Fibroblast of pulmonary artery (primary cell): Measurements from ENCODE around the gene CNTN3.
A peak's percentile ranks its signal among the peaks of the same experiment; 100 is the strongest.

Experiments
- DNase-seq: peaks from one replicate; pipeline ENCODE4 v3.0.0-alpha.2; 2010; ENCODE audit warnings: low read depth
- H3K4me3 ChIP-seq: replicated peaks from 2 replicates; pipeline ENCODE4 v1.5.1; 2011; ENCODE audit warnings: low read depth, mild to moderate bottlenecking, control low read depth, low read length, moderate library complexity
- TF ChIP-seq, protein P1 (sequence below): IDR thresholded peaks from 2 replicates; pipeline ENCODE4 v1.5.1; 2011; ENCODE audit warnings: mild to moderate bottlenecking, control low read depth, low read length, inconsistent platforms; ENCODE audit errors: missing control alignments

The CNTN3 gene

DNA sequence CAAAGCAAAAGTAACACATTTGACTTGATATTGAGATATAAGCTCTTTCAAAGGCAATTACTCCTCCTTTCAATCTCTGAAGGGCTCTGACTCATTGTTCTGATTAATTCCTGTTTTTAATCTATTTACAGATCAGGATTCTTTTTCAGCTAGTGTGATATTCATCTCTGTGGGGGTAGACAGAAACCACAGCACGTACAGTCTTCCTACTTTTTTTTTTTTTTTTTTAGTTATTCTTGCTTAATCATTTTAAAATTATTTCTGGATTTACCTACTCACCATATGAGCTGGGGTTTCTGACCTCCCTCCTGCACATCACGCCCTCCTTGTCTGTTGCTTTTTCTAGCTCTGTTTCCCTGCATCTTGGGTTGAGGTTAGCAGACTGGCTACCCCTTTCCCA is 1.4 kb downstream of the CNTN3 start:
- TF ChIP-seq, protein P1, sequence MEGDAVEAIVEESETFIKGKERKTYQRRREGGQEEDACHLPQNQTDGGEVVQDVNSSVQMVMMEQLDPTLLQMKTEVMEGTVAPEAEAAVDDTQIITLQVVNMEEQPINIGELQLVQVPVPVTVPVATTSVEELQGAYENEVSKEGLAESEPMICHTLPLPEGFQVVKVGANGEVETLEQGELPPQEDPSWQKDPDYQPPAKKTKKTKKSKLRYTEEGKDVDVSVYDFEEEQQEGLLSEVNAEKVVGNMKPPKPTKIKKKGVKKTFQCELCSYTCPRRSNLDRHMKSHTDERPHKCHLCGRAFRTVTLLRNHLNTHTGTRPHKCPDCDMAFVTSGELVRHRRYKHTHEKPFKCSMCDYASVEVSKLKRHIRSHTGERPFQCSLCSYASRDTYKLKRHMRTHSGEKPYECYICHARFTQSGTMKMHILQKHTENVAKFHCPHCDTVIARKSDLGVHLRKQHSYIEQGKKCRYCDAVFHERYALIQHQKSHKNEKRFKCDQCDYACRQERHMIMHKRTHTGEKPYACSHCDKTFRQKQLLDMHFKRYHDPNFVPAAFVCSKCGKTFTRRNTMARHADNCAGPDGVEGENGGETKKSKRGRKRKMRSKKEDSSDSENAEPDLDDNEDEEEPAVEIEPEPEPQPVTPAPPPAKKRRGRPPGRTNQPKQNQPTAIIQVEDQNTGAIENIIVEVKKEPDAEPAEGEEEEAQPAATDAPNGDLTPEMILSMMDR = no peak
- H3K4me3 ChIP-seq = peak overlapping the region; percentile 60
- no peak for DNase-seq

DNA sequence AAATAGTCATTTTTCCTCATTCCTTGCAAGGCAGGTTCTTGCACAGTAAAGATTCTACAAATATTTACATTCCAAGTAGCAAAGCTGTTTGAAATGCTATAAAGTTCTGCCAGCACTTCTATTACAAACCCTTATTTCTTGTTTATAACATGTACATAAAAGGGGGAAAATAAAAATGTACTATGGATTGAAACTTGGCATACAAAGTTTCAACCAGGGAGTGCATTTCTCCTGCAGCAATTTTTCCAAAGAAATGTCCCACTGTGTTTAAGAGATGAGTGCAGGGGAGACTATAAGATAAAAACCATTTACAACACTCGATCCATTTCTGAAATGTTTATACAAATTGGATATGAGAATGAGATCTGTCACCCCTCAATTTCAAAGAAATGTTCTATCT is 3.3 kb downstream of the CNTN3 start:
- no peak overlapping the region for H3K4me3 ChIP-seq
- no peak for DNase-seq
- TF ChIP-seq, protein P1 = no peak

DNA sequence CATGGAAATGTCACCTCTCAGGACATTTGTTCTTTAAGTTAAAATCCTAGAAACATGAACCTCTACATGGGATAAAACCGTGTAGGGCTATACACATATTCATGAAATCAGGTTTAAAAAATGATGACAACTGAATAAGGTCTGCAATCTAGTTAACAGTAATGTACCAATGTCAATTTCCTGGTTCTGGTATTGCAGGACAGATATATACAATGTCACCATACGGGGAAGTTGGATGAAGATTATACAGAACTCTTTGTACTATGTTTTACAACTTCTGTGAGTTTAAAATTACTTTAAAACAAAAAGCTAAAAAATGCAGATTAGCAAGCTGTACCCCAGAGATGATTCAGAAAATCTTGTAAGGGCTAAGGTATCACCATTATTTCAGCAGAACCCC is 6.7 kb downstream of the CNTN3 start:
- TF ChIP-seq, protein P1 = no peak
- no peak for DNase-seq
- H3K4me3 ChIP-seq = no peak overlapping the region

DNA sequence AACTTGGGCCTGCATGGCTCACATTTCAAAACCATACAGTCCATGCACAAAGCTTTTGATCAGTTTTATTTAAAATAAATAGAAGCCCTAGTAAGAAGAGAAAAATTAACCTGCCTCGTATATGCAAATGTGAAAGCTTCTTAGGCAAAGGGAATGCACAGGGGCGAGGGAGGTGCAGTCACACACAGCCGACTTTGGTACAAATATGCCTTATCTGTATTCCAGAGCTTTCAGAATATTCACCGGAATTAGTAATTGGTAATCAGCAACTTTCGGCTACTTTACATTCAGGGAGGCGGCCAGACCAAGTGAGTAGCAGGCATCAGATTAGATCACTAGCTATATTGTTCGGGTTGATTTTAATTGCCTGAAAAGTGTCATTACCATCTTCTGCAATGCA is 7.5 kb downstream of the CNTN3 start:
- no peak for DNase-seq
- TF ChIP-seq, protein P1 = no peak
- no peak overlapping the region for H3K4me3 ChIP-seq

DNA sequence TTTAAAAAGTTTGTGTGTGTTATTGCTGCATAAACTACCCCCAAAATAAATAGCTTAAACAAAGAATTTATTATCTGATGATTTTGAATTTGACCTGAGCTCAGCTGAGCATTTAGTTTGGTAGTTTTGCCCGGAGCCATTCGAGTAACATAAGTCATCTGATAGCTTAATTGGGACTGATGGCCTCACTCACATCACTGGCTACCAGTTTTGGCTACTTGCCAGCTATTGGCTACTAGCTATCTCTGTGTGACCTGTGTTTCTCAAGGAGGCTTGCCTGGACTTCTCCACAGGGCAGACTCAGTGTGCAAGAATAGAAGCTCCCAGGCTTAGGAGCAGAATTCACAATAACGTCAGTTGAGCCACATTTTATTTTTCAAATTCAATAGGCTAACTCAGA is 9.0 kb downstream of the CNTN3 start:
- TF ChIP-seq, protein P1 = no peak
- no peak for DNase-seq

DNA sequence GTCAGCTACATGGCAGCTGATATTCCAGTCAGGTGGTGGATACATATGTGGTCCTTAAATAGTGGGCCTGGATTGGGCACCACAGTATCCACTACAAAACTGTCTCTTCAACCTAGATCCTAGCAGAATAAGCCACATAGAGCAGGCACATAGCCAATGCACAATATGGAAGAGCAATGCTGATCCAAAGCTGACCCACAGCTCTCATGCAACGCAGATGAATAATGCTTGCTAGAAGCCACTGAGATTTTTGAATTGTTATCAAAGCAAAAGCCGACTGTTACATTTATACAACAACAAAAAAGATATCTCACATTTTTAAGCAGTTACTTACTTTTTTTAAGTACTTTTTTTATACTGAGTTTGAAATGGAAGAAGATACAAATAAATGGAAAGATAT is 11.2 kb downstream of the CNTN3 start:
- no peak for DNase-seq
- TF ChIP-seq, protein P1 = no peak
- no peak overlapping the region for H3K4me3 ChIP-seq

More for the DNA sequence above, 9.0 kb downstream of the CNTN3 start:
- H3K4me3 ChIP-seq = no peak overlapping the region

DNA sequence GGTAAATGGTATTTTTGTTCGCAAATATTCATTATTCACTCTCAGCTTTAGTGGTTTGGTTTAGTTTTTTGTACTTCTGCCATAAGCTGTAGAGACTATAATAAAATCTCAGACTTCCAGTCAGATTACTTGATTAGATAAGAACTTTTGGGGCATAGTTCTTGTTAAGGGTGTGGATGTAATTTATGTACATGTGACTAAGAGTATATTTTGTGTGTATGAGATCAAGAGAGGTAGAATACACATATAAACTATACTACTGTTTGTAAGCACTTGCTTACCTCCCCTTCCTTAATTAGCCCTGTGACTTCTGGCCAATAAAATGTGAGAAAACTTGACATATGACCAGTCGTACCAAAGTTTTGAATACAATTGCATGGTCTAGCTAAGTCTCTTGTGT is 12.0 kb downstream of the CNTN3 start:
- TF ChIP-seq, protein P1 = no peak
- no peak overlapping the region for H3K4me3 ChIP-seq
- DNase-seq = no peak
